Liver (tissue), 9 donors: Measurements from ENCODE around the gene STPG4. TPM values are rescaled to one million over a fixed set of nuclear protein-coding genes. Genes with fewer than 3 reads are reported as not detected.

Experiments
- DNase-seq: peaks from one replicate; pipeline ENCODE4 v3.0.0-alpha.2; 2017; ENCODE audit warnings: low spot score
- H3K27ac ChIP-seq, 2 donors: one replicate each; pipeline ENCODE4 v1.7.0; 2013; ENCODE audit warnings: inconsistent platforms in 2 of 2, low read length in 2 of 2, control low read depth in 1 of 2, low read depth in 1 of 2, mild to moderate bottlenecking in 1 of 2
- H3K27me3 ChIP-seq, 4 donors: one replicate each; pipeline versions ENCODE4 v1.6.1 to v1.7.0; 2013; ENCODE audit warnings: low read length in 3 of 4, inconsistent platforms in 1 of 4, mild to moderate bottlenecking in 1 of 4, moderate library complexity in 1 of 4; ENCODE audit not compliant: control insufficient read depth in 4 of 4, insufficient read depth in 4 of 4
- H3K36me3 ChIP-seq, 4 donors: one replicate each; pipeline versions ENCODE4 v1.6.1 to v1.7.0; 2013; ENCODE audit warnings: low read length in 3 of 4, mild to moderate bottlenecking in 3 of 4, low read depth in 1 of 4, moderate library complexity in 1 of 4; ENCODE audit not compliant: control insufficient read depth in 4 of 4, insufficient read depth in 3 of 4
- H3K4me1 ChIP-seq, 4 donors: one replicate each; pipeline versions ENCODE4 v1.6.1 to v1.7.0; 2013; ENCODE audit warnings: low read length in 3 of 4, mild to moderate bottlenecking in 3 of 4, moderate library complexity in 1 of 4; ENCODE audit not compliant: control insufficient read depth in 4 of 4, insufficient read depth in 4 of 4
- H3K4me3 ChIP-seq, 3 donors: one replicate each; pipeline versions ENCODE4 v1.6.1 to v1.7.0; 2013; ENCODE audit warnings: low read length in 3 of 3, control low read depth in 1 of 3, low read depth in 1 of 3, mild to moderate bottlenecking in 1 of 3
- H3K9ac ChIP-seq, 2 donors: one replicate each; pipeline ENCODE4 v1.7.0; 2013; ENCODE audit warnings: low read length in 2 of 2, mild to moderate bottlenecking in 2 of 2, moderate library complexity in 2 of 2, control low read depth in 1 of 2, low read depth in 1 of 2
- H3K9me3 ChIP-seq, 4 donors: one replicate each; pipeline versions ENCODE4 v1.6.1 to v1.7.0; 2013; ENCODE audit warnings: low read length in 3 of 4; ENCODE audit not compliant: control insufficient read depth in 4 of 4
- ATF3 ChIP-seq: IDR thresholded peaks from 2 replicates; pipeline ENCODE4 v1.6.1; 2016; ENCODE audit warnings: antibody characterized with exemption
- EGR1 ChIP-seq, 2 donors: IDR thresholded peaks; 2 replicates each; pipeline ENCODE4 v1.6.1; 2016 to 2018; ENCODE audit warnings: antibody characterized with exemption in 2 of 2, low read depth in 2 of 2
- FOXA2 ChIP-seq: IDR thresholded peaks from 2 replicates; pipeline ENCODE4 v1.6.1; 2016; ENCODE audit warnings: antibody characterized with exemption
- GABPA ChIP-seq, 2 donors: IDR thresholded peaks in 1 of 2; conservative IDR thresholded peaks in 1 of 2; 2 replicates each; pipeline ENCODE4 v1.6.1; 2016; ENCODE audit warnings: antibody characterized with exemption in 2 of 2, mild to moderate bottlenecking in 1 of 2, moderate library complexity in 1 of 2
- HNF4A ChIP-seq, 2 donors: conservative IDR thresholded peaks; 2 replicates each; pipeline ENCODE4 v1.6.1; 2016; ENCODE audit warnings: antibody characterized with exemption in 2 of 2, mild to moderate bottlenecking in 2 of 2
- JUND ChIP-seq, 2 donors: IDR thresholded peaks; 2 replicates each; pipeline ENCODE4 v1.6.1; 2016; ENCODE audit warnings: antibody characterized with exemption in 2 of 2
- NR2F2 ChIP-seq: IDR thresholded peaks from 2 replicates; pipeline ENCODE4 v1.6.1; 2016; ENCODE audit warnings: antibody characterized with exemption
- RAD21 ChIP-seq, 2 donors: IDR thresholded peaks; 2 replicates each; pipeline ENCODE4 v1.6.1; 2016; ENCODE audit warnings: antibody characterized with exemption in 2 of 2, mild to moderate bottlenecking in 2 of 2
- RXRA ChIP-seq, 2 donors: IDR thresholded peaks; 2 replicates each; pipeline ENCODE4 v1.6.1; 2017 to 2018; ENCODE audit warnings: antibody characterized with exemption in 2 of 2, mild to moderate bottlenecking in 1 of 2
- SP1 ChIP-seq: IDR thresholded peaks from 2 replicates; pipeline ENCODE4 v1.6.1; 2018; ENCODE audit warnings: antibody characterized with exemption, mild to moderate bottlenecking
- YY1 ChIP-seq: IDR thresholded peaks from 2 replicates; pipeline ENCODE4 v1.6.1; 2016; ENCODE audit warnings: antibody characterized with exemption, mild to moderate bottlenecking
- WGBS: extraction: QIAGEN DNeasy Blood & Tissue Kit; methylation state at CpG from one replicate; pipeline ENCODE4 v1.1.7; 2013; 5-methylcytosine and 5-hydroxymethylcytosine counted together
- polyA plus RNA-seq, 2 donors: library from polyadenylated mRNA; stranded (reverse) in 1 of 2; unstranded in 1 of 2; fragments of 200-250 nt in 1 of 2; fragments of >200 nt in 1 of 2; fragmentation: Nextera tagmentation in 1 of 2; extraction: Ambion mirVana in 1 of 2; gene quantifications; one replicate each; pipeline versions ENCODE4 v1.2.1 to v1.2.3, GENCODE V29; 2013 to 2015
- total RNA-seq, 2 donors: library from RNA; depleted of rRNA; stranded (reverse); fragments of >200 nt; gene quantifications; one replicate each; pipeline ENCODE4 v1.2.3, GENCODE V29; 2014
- TF ChIP-seq, protein P1 (sequence below): IDR thresholded peaks from 2 replicates; pipeline ENCODE4 v1.6.1; 2016; ENCODE audit warnings: antibody characterized with exemption, mild to moderate bottlenecking
- TF ChIP-seq, protein P2 (sequence below): IDR thresholded peaks from 2 replicates; pipeline ENCODE4 v1.6.1; 2016; ENCODE audit warnings: antibody characterized with exemption
- donor health status: healthy.
- donor health status: healthy.
- donor health status: healthy.
- donor health status: healthy.
- donor health status: healthy.

Gene STPG4
- total and polyA plus RNA-seq, 4 donors: 0.25 TPM; not detected in 3

- peaks cover 4 to 30% (median 17%) of the 10 kb centered on the region in 4 donors for H3K4me1 ChIP-seq
- 86% methylated on average over 4 of the region's 4 CpGs for WGBS
- TF ChIP-seq ATF3 (no peak), FOXA2 (no peak), YY1 (no peak), RXRA (IDR thresholded peaks at IDR 0.05) (no peak), GABPA (IDR thresholded peaks at IDR 0.05 in 1 of 2, conservative IDR thresholded peaks at IDR 0.05 in 1 of 2) (no peak), RAD21 (IDR thresholded peaks at IDR 0.05) (no peak), NR2F2 (no peak), SP1 (no peak)
- TF ChIP-seq, protein P1, sequence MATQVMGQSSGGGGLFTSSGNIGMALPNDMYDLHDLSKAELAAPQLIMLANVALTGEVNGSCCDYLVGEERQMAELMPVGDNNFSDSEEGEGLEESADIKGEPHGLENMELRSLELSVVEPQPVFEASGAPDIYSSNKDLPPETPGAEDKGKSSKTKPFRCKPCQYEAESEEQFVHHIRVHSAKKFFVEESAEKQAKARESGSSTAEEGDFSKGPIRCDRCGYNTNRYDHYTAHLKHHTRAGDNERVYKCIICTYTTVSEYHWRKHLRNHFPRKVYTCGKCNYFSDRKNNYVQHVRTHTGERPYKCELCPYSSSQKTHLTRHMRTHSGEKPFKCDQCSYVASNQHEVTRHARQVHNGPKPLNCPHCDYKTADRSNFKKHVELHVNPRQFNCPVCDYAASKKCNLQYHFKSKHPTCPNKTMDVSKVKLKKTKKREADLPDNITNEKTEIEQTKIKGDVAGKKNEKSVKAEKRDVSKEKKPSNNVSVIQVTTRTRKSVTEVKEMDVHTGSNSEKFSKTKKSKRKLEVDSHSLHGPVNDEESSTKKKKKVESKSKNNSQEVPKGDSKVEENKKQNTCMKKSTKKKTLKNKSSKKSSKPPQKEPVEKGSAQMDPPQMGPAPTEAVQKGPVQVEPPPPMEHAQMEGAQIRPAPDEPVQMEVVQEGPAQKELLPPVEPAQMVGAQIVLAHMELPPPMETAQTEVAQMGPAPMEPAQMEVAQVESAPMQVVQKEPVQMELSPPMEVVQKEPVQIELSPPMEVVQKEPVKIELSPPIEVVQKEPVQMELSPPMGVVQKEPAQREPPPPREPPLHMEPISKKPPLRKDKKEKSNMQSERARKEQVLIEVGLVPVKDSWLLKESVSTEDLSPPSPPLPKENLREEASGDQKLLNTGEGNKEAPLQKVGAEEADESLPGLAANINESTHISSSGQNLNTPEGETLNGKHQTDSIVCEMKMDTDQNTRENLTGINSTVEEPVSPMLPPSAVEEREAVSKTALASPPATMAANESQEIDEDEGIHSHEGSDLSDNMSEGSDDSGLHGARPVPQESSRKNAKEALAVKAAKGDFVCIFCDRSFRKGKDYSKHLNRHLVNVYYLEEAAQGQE: no peak
- H3K4me3 ChIP-seq: no peak overlapping the region
- peaks cover 0 to 4% (median 1%) of the 10 kb centered on the region in 4 donors for H3K36me3 ChIP-seq
- no peak overlapping the region for H3K27ac ChIP-seq
- no peaks in the 10 kb centered on the region for H3K9me3 ChIP-seq
- no peaks in the 10 kb centered on the region for H3K27me3 ChIP-seq
- H3K9ac ChIP-seq: no peak overlapping the region
- no peak for DNase-seq
Measured at GRCh38 chr2:47043891-47044239, 111.2 kb downstream of the STPG4 start.

DNA sequence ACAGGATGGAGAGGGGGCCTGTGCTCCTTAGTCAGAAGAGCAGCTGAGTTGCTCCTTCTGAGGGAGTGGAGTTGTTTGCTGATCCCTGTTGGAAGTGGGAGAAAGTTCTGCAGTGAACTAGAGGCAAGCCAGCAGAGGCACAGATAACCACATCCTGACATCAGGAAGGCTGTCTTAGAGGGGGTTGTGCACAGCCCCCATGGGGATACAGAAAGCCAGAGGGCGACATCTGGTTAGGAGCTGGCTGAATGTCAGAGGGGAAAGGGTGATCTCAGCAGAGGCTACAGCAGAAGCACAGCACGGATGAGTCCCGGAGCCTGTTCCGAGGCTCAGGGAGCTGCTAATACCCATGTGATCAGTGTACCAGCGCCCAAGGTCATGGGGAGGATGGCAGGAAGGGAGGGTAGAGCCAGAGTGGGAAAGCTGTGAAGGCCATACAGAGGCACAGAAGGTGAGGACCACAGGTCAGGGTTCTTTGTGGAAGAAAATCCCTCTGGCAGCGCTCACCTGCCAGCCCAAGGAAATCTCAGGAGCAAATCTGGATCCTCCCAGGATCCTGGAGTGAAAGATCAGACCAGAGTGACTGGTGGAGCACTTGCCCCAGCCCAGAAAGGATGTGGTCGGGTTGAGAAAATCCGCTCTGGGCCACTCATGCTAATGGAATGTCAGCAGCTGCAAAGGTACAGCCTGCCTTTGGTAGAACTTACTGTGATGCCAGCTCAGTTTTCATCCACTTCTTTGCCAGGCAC is 111.8 kb downstream of the STPG4 start:
- no peak for DNase-seq
- H3K36me3 ChIP-seq: peaks cover 0 to 4% (median 1%) of the 10 kb centered on the region in 4 donors
- no peaks in the 10 kb centered on the region for H3K27me3 ChIP-seq
- H3K9ac ChIP-seq: no peak overlapping the region
- 82% methylated on average over 8 of the region's 8 CpGs for WGBS
- H3K4me3 ChIP-seq: no peak overlapping the region
- peak overlapping the region in 1 of 2 donors; percentile 32 for H3K27ac ChIP-seq
- no peak for TF ChIP-seq ATF3
- peak; percentile 31 to 65 for TF ChIP-seq RXRA (IDR thresholded peaks at IDR 0.05)
- TF ChIP-seq NR2F2: peak; percentile 95
- TF ChIP-seq FOXA2: no peak
- peak; percentile 50 for TF ChIP-seq SP1
- peak; percentile 36 to 57 for TF ChIP-seq RAD21 (IDR thresholded peaks at IDR 0.05)
- no peaks in the 10 kb centered on the region for H3K9me3 ChIP-seq
- H3K4me1 ChIP-seq: peaks cover 4 to 33% (median 17%) of the 10 kb centered on the region in 4 donors

- H3K4me3 ChIP-seq: no peak overlapping the region
- no peak overlapping the region for H3K9ac ChIP-seq
Measured at GRCh38 chr2:47041891-47042684, 113.0 kb downstream of the STPG4 start.

More at GRCh38 chr2:47041891-47042684, 113.0 kb downstream of the STPG4 start:
- Histone ChIP-seq H3K9me3 (no peaks in the 10 kb centered on the region), H3K36me3 (peaks cover 0 to 4% (median 1%) of the 10 kb centered on the region in 4 donors), H3K27ac (peak overlapping the region in 1 of 2 donors; percentile 41), H3K27me3 (no peaks in the 10 kb centered on the region), H3K4me1 (peaks cover 4 to 33% (median 17%) of the 10 kb centered on the region in 4 donors)
- 90% methylated on average over 11 of the region's 11 CpGs for WGBS
- TF ChIP-seq, protein P2, sequence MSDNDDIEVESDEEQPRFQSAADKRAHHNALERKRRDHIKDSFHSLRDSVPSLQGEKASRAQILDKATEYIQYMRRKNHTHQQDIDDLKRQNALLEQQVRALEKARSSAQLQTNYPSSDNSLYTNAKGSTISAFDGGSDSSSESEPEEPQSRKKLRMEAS: no peak
- TF ChIP-seq, protein P1: no peak
- TF ChIP-seq FOXA2: no peak
- TF ChIP-seq NR2F2: no peak
- TF ChIP-seq RAD21 (IDR thresholded peaks at IDR 0.05): no peak
- no peak for TF ChIP-seq GABPA (IDR thresholded peaks at IDR 0.05 in 1 of 2, conservative IDR thresholded peaks at IDR 0.05 in 1 of 2)
- no peak for TF ChIP-seq RXRA (IDR thresholded peaks at IDR 0.05)
- no peak for TF ChIP-seq ATF3
- no peak for TF ChIP-seq JUND (IDR thresholded peaks at IDR 0.05)
- TF ChIP-seq EGR1 (IDR thresholded peaks at IDR 0.05; ENCODE audit: low read depth in 2 of 2): no peak
- no peak for TF ChIP-seq HNF4A (conservative IDR thresholded peaks at IDR 0.05)
- DNase-seq: no peak
